Erythroblast (primary cell): ENCODE data around the gene TNFSF15.

ENCODE experiments used
- GATA1 ChIP-seq: IDR thresholded peaks from 2 replicates; pipeline ENCODE4 v1.6.1; 2011; ENCODE audit warnings: low read depth, mild to moderate bottlenecking, control low read depth, low read length, moderate library complexity
- POLR2A ChIP-seq: IDR thresholded peaks from 2 replicates; pipeline ENCODE4 v1.6.1; 2011; ENCODE audit warnings: mild to moderate bottlenecking, low read length

DNA sequence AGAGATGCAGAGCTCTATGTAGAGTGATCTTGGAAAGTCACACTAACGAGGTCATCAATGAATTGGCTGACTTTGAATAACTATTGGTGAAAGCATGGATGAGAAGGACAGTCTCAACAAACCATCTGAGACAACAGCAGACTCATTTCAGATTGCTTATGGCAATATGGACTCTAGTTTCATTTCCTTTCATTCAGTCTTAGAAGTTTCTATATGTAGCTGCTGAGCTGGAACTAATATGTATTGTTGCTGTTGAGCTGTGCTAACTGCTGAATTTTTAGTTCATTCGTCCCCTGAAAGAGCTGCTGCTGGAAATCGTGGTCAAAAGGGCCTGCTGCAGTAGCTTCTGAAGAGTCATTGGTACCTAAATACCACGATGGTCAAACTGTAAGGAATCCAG, 31.3 kb downstream of the TNFSF15 start:
- no peak for TF ChIP-seq POLR2A
- no peak for TF ChIP-seq GATA1
